HG03066 (cell line): ENCODE data around the gene PTPRM.

Experiments
- ATAC-seq: cut with Tn5 transposase; IDR thresholded peaks from one replicate; pipeline ENCODE4 v1.9.1; 2021; ENCODE audit warnings: low read depth; ENCODE audit not compliant: unreplicated experiment

PTPRM gene

GRCh38 chr18:8389391-8390340 is 822.5 kb downstream of the PTPRM start:
- no peak for ATAC-seq

- no peak for ATAC-seq
Observed at GRCh38 chr18:8391068-8391467, 824.0 kb downstream of the PTPRM start.

- no peak for ATAC-seq
Observed at GRCh38 chr18:8396254-8396653, 829.1 kb downstream of the PTPRM start.

- ATAC-seq = no peak
Observed at GRCh38 chr18:8397034-8397433, 829.9 kb downstream of the PTPRM start.

- no peak for ATAC-seq
Observed at GRCh38 chr18:8399138-8399537, 832.0 kb downstream of the PTPRM start.

GRCh38 chr18:8400193-8400752 is 833.2 kb downstream of the PTPRM start:
- ATAC-seq = no peak

- ATAC-seq = no peak
Observed at GRCh38 chr18:8400825-8401224, 833.7 kb downstream of the PTPRM start.

- no peak for ATAC-seq
Observed at GRCh38 chr18:8401606-8402005, 834.5 kb downstream of the PTPRM start.

GRCh38 chr18:8402237-8402636 is 835.1 kb downstream of the PTPRM start:
- ATAC-seq = no peak

- ATAC-seq = no peak
Observed at GRCh38 chr18:8403713-8404112, 836.6 kb downstream of the PTPRM start.

GRCh38 chr18:8406186-8406867 is 839.2 kb downstream of the PTPRM start:
- no peak for ATAC-seq

GRCh38 chr18:8406868-8407250 is 839.7 kb downstream of the PTPRM start:
- no peak for ATAC-seq

- no peak for ATAC-seq
Observed at GRCh38 chr18:8409151-8409550, 842.0 kb downstream of the PTPRM start.

- no peak for ATAC-seq
Observed at GRCh38 chr18:8411492-8411891, 844.4 kb downstream of the PTPRM start.

GRCh38 chr18:8412117-8412516 is 845.0 kb downstream of the PTPRM start:
- ATAC-seq = no peak

GRCh38 chr18:8413189-8413588 is 846.1 kb downstream of the PTPRM start:
- no peak for ATAC-seq

- no peak for ATAC-seq
Observed at GRCh38 chr18:8413751-8414150, 846.6 kb downstream of the PTPRM start.

GRCh38 chr18:8416212-8417019 is 849.3 kb downstream of the PTPRM start:
- no peak for ATAC-seq

- no peak for ATAC-seq
Observed at GRCh38 chr18:8422391-8422790, 855.3 kb downstream of the PTPRM start.

- ATAC-seq = no peak
Observed at GRCh38 chr18:8423051-8423557, 856.0 kb downstream of the PTPRM start.
